Activated CD8-positive, alpha-beta memory T cell treated with anti-CD3 and anti-CD28 coated beads for 4 hours (primary cell): Measurements from ENCODE around the gene WBP2NL.
"Not testable (repeated sequence)": the region's sequence is repeated elsewhere in the genome, so short reads cannot be mapped to it uniquely, and the experiment has no call there.

Experiments
- DNase-seq, 2 donors: peaks; one replicate each; pipeline ENCODE4 v3.0.0-alpha.2; 2020; ENCODE audit warnings: low read depth in 2 of 2

Gene WBP2NL

DNA sequence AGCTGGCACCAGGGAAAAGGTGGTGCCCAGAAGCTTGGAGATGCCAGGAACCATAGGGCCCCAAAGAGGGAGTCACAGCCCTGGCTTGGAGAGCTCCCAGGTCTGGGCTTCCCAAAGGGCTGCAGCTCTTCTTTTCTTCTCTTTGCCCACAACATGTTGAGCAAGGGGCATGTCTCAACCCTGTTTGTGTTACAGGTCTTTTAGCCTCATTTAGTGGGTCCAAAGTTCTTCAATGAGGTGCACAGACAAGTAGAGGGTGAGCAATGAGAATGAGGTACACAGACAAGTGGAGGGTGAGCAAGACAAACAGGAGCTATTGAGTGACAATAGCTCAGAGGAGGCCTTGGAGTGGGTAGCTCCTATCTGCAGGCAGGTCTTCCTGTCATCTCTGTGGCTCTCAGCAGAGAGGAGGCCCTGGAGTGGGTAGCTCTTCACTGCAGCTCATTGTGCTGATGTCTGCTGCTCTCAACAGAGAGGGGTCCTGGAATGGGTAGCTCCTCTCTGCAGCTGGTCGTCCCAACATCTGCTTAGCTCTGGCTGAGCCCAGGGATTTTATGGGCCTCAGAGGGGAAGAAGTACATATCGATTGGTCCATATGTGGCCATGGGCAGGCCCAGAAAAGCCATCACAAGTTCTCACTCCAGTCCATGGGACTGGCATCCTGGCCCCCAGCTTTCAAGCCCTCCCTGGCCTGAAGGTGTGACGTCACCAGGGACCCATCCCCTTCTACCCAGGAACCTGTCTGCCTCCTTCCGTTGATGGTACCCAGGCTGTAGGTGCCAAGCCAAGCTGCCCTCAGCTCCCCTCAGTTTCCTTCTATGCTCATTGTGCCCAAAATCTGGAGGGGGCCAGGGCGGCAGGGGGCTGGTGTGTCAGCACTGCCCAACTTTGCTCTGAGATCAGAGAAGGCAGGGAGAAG is 34.9 kb downstream of the WBP2NL start:
- DNase-seq: no peak

DNA sequence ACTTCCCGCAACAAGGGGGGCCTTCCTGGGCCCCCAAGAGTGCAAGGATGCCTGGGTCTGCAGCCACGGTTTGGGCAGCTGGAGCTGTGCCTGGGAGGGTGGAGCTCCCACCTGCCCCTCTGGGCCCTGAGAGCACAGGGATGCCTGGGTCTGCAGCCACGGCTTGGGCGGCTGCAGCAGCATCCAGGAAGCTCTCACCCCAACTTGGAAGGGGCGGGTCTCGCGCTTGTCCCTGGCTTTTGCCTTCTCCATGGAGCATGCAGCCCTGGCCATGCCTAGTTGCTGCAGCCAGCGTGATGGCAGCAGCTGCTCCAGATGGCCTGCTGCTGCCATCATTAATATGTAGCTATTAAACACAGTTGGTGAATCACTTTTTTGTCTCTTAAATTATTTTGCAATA is 36.7 kb downstream of the WBP2NL start:
- no peak for DNase-seq

DNA sequence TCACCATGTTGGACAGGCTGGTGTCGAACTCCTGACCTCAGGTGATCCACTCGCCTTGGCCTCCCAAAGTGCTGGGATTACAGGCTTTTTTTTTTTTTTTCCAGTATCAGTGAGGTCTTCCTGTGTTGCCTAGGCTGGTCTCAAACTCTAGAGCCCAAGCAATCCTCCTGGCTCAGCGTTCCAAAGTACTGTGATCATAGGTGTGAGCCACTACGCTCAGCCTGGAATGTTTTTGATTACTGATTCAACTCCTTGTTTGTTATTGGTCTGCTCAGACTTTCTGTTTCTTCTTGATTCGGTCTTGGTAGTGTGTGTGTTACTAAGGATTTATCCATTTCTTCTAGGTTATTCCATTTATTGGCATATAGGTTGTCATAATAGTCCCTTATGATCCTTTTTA is 40.7 kb downstream of the WBP2NL start:
- no peak for DNase-seq

DNA sequence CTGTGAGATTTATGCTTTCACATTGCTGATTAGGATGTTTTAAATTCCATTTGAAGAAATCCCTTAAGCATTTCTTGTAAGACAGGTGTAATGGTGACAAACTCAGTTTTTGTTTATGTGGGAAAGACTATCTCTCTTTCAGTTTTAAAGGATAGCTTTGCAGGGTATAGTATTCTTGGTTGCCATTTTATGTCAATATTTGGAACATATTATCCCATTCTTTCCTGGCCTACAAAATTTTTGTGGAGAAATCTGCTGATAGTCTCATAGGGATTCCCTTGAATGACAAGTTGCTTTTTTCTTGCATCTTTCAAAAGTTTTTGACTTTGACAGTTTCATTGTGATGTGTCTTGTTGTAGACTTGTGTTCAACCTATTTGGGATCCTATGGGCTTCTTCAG is 43.2 kb downstream of the WBP2NL start:
- no peak for DNase-seq

DNA sequence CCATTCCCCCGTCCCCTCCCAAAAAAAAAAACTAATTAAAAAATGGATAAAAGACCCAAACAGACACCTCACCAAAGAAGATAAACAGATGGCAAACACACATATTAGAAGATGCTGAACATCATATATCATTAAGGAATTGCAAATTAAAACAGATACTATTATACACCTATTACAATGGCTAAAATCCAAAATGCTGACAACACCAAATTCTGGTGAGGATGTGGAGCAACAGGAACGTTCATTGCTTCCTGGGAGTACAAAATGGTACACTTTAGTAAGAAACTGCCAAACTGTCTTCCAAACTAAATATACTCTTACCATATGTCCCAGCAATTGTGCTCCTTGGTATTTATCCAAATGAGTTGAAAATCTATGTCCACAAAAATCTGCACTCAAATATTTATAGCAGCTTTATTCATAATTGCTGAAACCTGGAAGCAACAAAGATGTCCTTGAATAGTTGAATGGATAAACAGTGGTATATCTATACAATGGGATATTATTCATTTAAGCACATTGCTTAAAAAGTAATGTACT is 52.1 kb downstream of the WBP2NL start:
- no peak for DNase-seq

DNA sequence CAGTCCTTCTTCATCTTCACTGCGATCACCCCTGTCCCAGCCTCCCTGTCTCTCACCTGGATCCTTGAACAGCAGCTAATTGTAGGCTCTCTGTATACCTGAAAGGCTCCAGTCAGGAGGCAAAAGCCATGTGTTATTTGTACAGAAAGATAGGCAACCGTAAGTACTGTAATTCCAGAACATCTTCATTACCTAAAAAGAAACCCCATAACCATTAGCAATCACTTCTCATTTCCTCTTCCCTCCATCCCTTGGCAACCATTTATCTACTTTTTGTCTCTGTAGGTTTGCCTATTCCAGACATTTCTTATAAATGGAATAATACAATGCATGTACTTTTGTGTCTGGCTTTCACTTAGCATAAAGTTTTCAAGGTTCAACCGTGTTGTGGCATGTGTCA is 54.2 kb downstream of the WBP2NL start:
- DNase-seq: no peak

DNA sequence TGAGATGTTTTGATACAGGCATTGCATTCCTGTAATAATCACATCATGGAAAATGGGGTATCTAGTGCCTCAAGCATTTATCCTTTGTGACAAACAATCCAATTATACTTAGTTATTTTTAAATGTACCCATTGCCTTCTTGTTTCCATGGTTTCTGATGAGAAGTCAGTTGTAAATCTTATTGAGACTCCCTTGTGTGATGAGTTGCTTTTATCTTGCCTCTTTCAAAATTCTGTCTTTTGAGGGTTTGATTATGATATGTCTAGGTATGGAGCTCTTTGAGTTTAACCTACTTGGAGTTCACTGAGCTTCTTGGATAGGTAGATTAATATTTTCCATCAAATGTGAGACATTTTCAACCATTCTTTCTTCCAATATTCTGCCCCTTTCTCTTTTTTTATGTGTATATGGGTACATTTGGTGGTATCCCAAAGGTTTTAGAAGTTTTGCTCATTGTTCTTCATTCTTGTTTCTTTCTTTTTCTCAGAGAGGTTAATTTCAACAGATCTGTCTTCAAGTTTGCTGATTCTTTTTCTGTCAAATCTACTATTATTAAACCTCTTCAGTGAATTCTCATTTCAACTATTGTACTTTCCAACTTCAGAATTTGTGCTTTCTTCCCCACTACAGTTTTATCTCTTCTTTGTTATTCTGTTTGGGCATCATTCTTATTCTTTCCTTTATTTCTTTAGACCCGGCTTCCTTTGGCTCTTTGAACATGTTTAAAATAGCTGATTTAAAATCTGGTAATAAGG is 58.3 kb downstream of the WBP2NL start:
- DNase-seq: no peak

DNA sequence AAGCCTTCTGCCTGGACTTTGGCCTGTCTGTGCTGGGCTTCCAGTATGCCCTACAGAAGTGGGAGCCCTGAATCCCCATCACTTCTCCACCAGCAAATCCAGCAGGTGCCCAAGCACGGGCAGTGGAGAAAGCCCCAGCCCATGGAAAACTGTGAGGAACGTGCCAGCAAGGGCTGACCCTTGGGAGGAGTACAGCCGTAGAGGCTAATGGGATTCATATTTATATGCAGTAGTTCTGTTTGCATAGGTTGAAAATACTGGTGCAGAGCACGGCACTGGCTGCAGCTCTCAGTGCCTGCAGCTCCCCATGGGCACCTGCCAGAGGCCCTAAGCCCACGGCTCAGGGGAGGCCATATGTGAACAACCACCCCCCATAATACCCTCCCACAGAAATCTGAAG is 61.9 kb downstream of the WBP2NL start:
- no peak for DNase-seq

DNA sequence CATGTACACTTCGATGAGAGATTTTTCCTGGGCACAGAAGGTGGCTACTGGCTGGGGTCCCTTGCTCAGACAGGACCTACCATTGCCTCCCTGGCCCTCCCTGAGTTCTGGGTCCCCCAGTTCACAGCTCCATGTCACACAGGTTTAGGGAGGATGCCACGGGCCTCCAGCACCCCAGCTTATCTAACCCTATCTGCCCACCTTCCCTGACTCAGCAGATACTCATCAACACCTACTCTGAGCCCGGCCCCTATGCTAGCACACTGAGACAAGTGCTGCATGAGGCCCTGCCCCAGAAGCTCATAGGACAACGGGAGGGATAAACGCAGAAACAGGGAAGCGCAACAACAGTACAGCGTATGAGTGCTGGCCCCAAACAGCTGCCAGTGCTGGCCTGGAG is 62.5 kb downstream of the WBP2NL start:
- DNase-seq: no peak

DNA sequence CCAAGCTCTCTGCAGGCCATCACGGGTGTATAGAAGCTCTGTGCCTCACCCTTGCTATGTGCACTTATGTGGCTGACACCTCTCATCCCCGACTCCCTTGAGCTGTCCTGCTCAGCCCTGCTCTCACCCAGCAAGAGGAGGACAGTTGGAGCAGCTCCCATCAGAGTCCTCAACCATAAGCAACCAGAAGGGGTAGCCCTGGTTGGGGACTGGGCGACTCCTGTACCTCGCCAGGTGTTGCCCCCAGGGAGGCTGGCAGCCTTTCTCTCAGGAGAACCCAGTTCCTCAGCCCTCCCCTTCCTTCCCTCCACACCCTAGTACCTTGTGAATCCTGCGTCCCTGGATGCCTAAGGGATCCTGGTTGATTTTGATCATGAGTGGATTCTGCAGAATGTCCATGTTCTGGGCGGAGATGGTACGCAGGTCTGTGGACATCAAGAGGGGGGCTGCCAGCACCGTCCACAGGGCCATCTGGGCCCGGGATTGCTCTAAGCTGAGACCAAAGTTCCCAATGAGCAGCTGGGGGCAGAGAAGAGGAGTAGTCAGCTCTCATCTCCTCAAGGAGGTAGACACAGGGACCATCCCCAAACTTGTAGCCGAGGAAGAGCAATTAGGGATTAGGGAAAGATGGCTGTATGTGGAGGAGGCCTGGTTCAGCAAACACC is 64.0 kb downstream of the WBP2NL start:
- DNase-seq: no peak

DNA sequence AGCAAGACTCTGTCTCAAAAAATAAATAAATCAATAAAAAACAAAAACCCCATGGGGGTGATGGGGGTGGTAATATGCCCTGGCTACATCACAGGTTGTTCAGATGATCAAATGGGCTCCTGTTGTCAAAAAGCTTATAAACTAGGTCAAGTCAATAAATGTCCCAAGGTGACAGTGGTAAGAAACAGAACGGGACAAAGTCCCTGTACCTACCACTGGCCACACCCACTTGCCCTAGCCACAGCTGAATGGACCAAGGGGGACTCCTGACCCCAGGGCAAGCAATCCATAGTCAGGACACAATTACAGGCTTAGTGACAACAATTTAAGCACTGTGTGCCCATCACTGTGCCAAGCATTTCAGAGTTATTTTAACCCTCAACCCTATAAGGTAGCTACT is 66.0 kb downstream of the WBP2NL start:
- no peak for DNase-seq

DNA sequence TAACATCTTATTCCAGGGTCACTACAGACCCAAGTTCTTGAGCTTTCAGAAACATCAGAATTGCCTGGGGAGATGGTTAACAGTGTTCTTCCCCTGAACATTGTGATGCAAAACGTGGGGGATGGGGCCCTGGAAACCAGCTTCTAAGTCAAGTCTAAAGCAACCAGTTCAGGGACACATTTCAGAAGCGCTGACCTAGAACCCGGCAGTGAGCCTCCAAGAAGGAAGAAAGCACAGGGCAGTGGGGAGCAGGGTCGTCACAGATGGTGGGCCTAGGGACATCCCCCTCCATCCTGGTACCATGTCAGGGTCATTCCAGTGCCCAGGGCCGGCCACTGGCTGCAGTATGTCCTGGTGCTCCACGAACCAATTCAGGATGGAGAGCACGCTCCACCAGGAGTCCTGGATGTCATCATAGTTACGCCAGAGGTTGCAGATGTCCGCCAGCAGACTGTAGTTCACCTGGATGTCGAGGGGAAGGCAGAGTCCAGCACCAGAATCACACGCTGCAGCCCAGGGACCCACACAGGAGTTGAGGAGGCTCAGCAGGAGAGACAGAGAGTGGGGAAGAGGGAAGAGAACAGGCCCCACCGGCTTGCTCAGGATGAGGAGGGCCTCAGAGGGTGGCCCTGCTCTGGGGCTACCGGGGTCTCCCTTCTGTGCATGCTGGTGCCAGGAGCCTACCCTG is 67.0 kb downstream of the WBP2NL start:
- DNase-seq: no peak

DNA sequence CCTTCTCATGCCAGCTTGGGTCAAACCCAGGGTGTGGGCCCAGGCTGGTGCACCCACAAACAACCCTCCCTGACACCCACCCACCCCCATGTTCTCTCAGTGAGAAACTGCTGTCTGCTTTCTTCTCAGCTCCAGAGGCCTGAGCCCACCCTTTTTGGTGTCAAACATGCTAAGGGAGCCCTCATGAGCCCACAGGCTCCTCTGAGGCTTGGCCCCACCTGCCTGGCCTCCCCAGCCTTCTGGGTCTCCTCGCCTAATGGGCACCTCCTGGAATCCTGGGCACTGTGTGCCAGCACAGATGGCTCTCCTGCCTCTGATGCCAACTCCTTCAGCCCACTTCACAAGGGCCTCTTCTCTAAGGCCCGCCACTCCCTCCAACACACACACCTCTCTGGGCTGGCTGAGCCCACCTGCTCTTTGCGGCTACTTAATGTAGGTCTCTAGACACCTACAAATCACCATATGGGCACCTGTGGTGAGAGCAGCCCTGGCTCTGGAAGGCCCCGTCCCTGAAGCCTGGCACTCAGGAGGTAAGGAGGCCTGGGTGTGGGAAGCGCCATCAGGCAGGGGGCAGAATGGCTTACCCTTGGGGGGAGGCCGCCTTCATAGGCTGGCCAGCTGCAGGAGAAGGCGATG is 67.7 kb downstream of the WBP2NL start:
- no peak for DNase-seq

DNA sequence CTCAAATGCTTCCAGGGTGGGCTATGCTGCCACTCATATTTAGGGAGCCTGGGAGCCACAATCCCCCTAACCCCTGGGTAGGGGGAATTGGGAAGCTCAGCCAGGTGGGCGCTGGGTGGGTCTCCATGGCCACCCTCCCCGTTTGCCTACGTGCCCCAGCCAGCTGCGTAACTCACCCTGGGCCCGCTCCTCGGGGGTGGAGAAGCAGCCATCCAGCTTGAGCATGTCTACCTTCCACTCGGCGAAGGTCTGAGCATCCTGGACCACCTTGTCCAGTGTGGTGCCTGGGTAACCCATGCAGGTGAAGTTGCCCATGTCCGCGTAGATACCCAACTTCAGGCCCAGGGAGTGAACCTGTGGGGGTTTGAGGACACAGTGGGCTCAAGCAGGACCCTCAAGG is 68.3 kb downstream of the WBP2NL start:
- DNase-seq: no peak

DNA sequence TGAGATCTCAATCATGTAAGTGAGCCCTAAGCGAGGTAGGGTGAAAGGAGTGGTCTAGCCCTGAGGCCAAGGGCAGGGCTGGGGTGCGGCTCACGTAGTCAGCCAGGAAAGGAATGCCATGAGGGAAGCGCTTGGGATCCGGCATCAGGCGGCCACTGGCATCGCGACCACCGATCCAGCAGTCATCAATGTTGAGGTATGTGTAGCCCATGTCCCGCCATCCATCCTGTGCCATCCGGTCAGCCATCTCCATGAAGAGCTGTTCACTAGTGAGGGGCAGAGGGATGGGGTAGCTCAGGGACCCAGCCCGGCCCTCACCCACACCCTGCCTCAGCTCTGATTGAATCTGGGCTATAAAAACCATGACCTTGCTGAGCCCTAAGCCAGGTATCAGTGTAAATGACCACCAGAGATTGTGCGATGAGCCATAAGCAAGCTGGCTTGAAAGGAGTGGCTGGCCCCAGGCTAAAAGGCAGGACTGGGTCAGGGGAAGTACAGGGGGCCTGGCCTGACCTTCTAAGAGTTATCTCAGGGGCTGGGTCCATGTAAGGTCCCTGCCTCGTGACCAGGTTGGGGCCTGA is 69.2 kb downstream of the WBP2NL start:
- DNase-seq: no peak

DNA sequence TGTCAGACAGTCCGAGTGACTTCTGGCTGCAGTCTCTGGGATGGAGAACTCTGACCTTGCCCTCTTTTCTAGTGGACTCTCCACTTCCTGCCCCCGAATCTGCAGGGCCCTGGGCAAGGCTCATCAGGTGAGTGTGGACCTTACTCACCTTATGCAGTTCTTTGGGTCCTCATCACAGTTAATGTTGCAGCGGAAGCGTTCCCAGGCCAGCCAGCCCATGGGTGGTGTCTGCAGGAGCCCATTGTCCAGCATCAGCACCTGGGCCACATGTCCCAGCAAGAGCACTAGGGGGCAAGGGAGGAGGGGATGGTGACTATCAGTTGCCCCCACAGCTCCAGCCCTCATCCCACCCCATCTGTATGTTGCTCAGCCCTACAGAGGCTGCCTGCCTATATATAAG is 69.7 kb downstream of the WBP2NL start:
- no peak for DNase-seq

DNA sequence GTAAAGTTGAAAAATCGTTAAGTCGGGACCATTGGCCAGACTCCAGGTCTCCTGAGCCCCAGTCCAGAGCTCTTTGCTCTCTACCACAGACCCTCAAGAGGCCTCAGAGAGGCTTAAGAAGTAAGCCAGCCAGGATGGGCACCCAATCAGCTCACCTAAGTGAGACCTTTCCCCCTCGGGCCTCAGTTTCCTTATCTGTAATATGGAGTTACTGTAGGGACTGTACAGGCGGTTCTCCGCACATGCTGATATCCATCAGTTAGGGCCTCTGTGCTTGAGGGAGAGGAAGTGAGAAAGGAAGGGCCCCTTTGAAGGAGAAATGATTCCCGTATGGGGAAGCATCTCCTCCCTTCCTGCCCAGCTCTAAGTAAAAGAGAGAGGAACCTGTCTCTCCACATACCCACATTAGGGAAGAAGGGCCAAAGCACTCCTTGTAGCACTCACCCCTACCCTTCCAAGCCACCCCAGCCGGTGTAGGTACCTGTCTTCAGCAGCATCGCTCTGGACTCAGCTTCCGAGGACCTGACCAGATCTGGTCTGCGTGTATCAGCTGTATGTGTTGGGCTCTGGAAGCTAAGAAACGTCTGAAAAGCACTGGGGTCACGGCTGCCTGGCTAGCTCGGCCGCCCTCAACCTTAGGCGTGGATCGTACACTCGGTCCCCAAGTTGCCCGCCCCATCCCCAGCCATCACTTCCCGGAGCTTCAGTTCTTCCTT is 71.4 kb downstream of the WBP2NL start:
- DNase-seq: no peak

DNA sequence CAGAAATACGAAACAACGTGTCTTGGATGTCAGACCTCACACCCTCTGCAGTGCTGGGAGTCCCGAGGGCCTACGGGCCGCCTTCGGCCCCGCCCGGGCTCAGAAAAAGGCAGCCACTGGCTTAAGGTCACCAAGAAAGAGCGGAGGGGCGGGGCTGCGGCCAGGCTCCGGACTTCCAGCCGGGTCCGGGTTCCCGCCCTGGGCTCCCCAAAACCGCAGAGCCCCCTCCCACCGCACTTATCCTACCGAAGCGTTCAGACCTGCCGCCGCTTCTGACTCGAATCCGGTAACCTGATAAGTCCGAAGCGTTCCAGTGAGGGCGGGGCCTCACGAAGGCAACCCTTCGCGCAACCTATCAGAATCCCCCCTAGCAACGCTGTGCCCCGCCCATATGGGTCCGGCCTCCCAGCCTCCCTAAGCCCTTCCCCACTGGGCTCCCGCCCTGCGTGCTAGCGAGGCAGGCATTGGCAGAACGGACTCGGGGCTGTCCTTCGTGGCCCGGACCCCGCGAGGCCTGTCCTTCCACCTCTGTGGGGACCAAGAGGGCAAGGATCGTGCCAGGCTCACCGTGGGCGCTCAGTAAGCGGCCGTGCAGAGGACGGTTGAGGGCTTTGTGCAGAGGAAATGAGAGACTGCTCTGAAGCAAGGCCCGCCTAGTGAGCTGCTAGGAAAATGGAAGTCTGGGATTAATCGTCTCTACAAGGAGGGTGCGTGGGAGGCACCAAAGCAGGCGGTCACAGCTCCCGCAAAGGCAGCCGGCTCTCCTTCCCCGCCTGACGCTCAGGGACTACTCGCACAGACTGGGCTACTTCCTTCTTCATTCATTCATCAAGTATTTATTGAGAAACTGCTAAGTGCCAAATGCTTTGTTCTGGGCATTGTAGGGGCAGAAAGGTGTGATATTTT is 72.2 kb downstream of the WBP2NL start, which contains the start of gene NAGA:
NAGA (minus strand) TSS at position 296 of the 906 bp plus-strand sequence. CDS start 515 bp downstream, outside the sequence.
- DNase-seq: peak; percentile 63 to 80

DNA sequence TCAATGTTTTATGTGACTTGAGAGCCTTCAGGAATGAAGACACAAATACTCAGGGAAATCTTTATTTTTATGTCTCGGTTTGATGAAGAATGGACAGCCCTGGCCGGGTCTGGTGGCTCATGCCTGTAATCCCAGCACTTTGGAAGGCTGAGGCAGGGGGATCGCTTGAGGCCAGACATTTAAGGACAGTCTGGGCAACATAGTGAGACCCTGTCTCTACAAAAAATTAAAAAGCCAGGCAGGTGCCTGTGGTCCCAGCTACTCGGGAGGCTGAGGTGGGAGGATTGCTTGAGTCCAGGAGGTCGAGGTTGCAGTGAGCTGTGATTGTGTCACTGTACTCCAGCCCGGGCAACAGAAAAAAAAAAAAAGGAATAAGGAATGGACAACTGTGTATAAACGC is 72.9 kb downstream of the WBP2NL start:
- not testable (repeated sequence) for DNase-seq
